Lung (tissue), 12 donors: ENCODE results near the gene COPA. TPM values are rescaled to one million over a fixed set of nuclear protein-coding genes. Genes with fewer than 3 reads are reported as not detected.

Source experiments
- ATAC-seq: fragments of 200-7000 bp; cut with Tn5 transposase; one replicate; pipeline ENCODE4 v1.9.1; 2020; ENCODE audit warnings: moderate number of reproducible peaks; ENCODE audit not compliant: insufficient read depth, low FRiP score
- DNase-seq, 3 donors: peaks; one replicate each; pipeline ENCODE4 v3.0.0-alpha.2; 2013 to 2017
- H3K27ac ChIP-seq, 2 donors: one replicate each; pipeline ENCODE4 v1.5.1; 2013; ENCODE audit warnings: mild to moderate bottlenecking in 2 of 2, moderate library complexity in 2 of 2, control low read depth in 1 of 2, inconsistent platforms in 1 of 2, low read depth in 1 of 2, low read length in 1 of 2
- H3K27me3 ChIP-seq, 3 donors: one replicate each; pipeline ENCODE4 v1.5.1; 2013; ENCODE audit warnings: low read length in 2 of 3; ENCODE audit not compliant: control insufficient read depth in 3 of 3, insufficient read depth in 3 of 3
- H3K36me3 ChIP-seq, 4 donors: one replicate each; pipeline ENCODE4 v1.5.1; 2013; ENCODE audit warnings: low read length in 4 of 4, mild to moderate bottlenecking in 1 of 4, moderate library complexity in 1 of 4; ENCODE audit not compliant: control insufficient read depth in 4 of 4, insufficient read depth in 4 of 4
- H3K4me1 ChIP-seq, 5 donors: one replicate each; pipeline ENCODE4 v1.5.1; 2013; ENCODE audit warnings: low read length in 5 of 5, mild to moderate bottlenecking in 2 of 5, moderate library complexity in 1 of 5; ENCODE audit not compliant: control insufficient read depth in 5 of 5, insufficient read depth in 5 of 5
- H3K4me3 ChIP-seq: one replicate; pipeline ENCODE4 v1.5.1; 2013; ENCODE audit warnings: mild to moderate bottlenecking, control low read depth, moderate library complexity
- H3K9ac ChIP-seq, 2 donors: one replicate each; pipeline ENCODE4 v1.5.1; 2013; ENCODE audit warnings: low read length in 2 of 2, control low read depth in 1 of 2; ENCODE audit not compliant: insufficient read depth in 1 of 2
- H3K9me3 ChIP-seq, 4 donors: one replicate each; pipeline ENCODE4 v1.5.1; 2013; ENCODE audit warnings: low read length in 3 of 4, mild to moderate bottlenecking in 1 of 4, moderate library complexity in 1 of 4; ENCODE audit not compliant: control insufficient read depth in 4 of 4, insufficient read depth in 3 of 4
- WGBS, 2 donors: extraction: QIAGEN DNeasy Blood & Tissue Kit; methylation state at CpG; one replicate each; pipeline ENCODE4 v1.1.7; 2013; 5-methylcytosine and 5-hydroxymethylcytosine counted together
- polyA plus RNA-seq, 2 donors: library from polyadenylated mRNA; stranded (reverse); fragments of 200-250 nt; gene quantifications; one replicate each; pipeline ENCODE4 v1.2.1, GENCODE V29; 2013
- total RNA-seq, 2 donors: library from RNA; depleted of rRNA in 1 of 2; stranded (reverse); fragments of >200 nt in 1 of 2; gene quantifications; one replicate each; pipeline ENCODE4 v1.2.1, GENCODE V29; 2014 to 2021
- TF ChIP-seq, protein P1 (sequence below): IDR thresholded peaks from 2 replicates; pipeline ENCODE4 v1.5.1; 2012; ENCODE audit warnings: mild to moderate bottlenecking; ENCODE audit errors: control extremely low read depth, extremely low read depth
- donor health status: control.
- donor health status: control.
- donor health status: Bipolar disorder and iron deficiency.
- donor health status: healthy.
- donor health status: DM: yes; HTN: yes; CAD: no.

Gene COPA
- total and polyA plus RNA-seq, 4 donors, result 64.6 to 159 (median 125) TPM

DNA sequence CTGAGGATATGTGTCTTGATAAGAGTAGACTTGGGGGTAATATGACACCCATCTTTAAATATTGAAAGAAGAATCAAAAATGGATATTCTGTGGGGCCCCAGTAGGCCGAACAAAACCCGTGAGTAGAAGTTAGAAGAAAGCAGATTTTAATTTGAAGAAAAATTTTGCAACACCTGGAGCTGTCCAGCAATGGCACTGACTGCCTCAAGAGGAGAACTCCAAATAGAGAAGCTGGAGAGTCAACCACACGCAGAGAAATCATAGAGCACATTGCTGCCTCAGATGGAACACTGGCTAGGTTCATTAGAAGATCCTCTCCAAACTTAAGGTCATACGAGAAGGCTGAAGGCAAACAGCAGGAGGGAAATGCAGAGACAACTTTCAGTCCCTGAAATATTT, 30.6 kb upstream of the COPA start:
- no peak overlapping the region for H3K9ac ChIP-seq
- no peak overlapping the region for H3K27ac ChIP-seq
- H3K36me3 ChIP-seq, result no peaks in the 10 kb centered on the region
- no peak for ATAC-seq
- H3K9me3 ChIP-seq, result no peaks in the 10 kb centered on the region
- H3K4me1 ChIP-seq, result peaks cover 0 to 6% (median 0%) of the 10 kb centered on the region in 5 donors
- peaks cover 0 to 7% (median 0%) of the 10 kb centered on the region in 3 donors for H3K27me3 ChIP-seq
- no peak overlapping the region for H3K4me3 ChIP-seq
- DNase-seq, result peak in 1 of 3 donors; percentile 15
- TF ChIP-seq, protein P1, sequence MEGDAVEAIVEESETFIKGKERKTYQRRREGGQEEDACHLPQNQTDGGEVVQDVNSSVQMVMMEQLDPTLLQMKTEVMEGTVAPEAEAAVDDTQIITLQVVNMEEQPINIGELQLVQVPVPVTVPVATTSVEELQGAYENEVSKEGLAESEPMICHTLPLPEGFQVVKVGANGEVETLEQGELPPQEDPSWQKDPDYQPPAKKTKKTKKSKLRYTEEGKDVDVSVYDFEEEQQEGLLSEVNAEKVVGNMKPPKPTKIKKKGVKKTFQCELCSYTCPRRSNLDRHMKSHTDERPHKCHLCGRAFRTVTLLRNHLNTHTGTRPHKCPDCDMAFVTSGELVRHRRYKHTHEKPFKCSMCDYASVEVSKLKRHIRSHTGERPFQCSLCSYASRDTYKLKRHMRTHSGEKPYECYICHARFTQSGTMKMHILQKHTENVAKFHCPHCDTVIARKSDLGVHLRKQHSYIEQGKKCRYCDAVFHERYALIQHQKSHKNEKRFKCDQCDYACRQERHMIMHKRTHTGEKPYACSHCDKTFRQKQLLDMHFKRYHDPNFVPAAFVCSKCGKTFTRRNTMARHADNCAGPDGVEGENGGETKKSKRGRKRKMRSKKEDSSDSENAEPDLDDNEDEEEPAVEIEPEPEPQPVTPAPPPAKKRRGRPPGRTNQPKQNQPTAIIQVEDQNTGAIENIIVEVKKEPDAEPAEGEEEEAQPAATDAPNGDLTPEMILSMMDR, result no peak
- 67 to 78% methylated on average over 4 of the region's 4 CpGs for WGBS, 2 donors

DNA sequence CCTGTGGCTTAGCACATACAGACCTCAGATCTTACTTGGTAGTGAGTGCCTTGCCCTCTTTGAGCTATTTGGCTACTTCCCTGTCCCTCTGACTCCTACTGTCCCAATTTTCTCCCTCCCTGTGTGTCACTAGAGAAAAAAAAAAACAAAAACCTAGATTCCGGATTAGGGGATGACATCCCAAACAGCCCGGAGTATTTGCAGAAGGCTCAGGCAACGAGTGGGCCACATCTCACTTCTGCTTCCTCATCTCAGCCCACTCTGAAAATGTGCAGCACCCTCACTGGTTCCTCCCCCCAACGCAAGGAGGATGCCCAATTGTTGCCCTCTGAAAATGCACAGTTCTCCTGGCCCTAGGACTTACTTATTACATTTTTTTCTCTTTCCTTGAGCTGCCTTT, 28.7 kb upstream of the COPA start:
- Histone ChIP-seq H3K27ac (no peak overlapping the region), H3K9ac (no peak overlapping the region), H3K4me1 (peaks cover 0 to 8% (median 0%) of the 10 kb centered on the region in 5 donors), H3K36me3 (no peaks in the 10 kb centered on the region), H3K27me3 (peaks cover 0 to 7% (median 0%) of the 10 kb centered on the region in 3 donors), H3K4me3 (no peak overlapping the region), H3K9me3 (no peaks in the 10 kb centered on the region)
- ATAC-seq (no peak), DNase-seq (no peak)
- WGBS, 2 donors, result 64 to 65% methylated on average over 4 of the region's 4 CpGs
- TF ChIP-seq, protein P1, result no peak

DNA sequence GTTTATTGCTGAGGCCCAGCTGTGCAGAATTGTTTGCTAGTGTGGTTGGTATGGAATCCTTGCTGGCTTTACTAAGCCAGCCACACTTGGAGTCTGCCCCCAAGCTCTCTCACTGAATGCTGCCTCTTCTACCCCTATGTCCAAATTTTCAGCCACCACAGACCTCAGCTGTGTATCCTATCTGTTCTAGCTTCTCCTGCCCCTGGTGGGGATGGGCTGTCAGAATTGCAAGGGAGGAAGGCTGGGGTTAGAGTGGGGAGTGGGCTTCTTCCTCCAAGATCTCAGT, 28.2 kb upstream of the COPA start:
- Histone ChIP-seq H3K27me3 (peaks cover 0 to 7% (median 0%) of the 10 kb centered on the region in 3 donors), H3K4me3 (no peak overlapping the region), H3K4me1 (peaks cover 0 to 8% (median 0%) of the 10 kb centered on the region in 5 donors), H3K36me3 (no peaks in the 10 kb centered on the region), H3K9me3 (no peaks in the 10 kb centered on the region), H3K27ac (no peak overlapping the region), H3K9ac (no peak overlapping the region)
- TF ChIP-seq, protein P1, result no peak
- DNase-seq (no peak), ATAC-seq (no peak)
